Testis (tissue), 3 donors: ENCODE results near the gene BBS2. TPM values are rescaled to one million over a fixed set of nuclear protein-coding genes. Genes with fewer than 3 reads are reported as not detected.

ENCODE experiments used
- DNase-seq: peaks from one replicate; pipeline ENCODE4 v3.0.0-alpha.2; 2019
- H3K27ac ChIP-seq, 2 donors: fragments of 200-600 bp; sonication (generic); one replicate each; pipeline ENCODE4 v1.5.1; 2019
- H3K27me3 ChIP-seq: fragments of 200-600 bp; sonication (generic); one replicate; pipeline ENCODE4 v1.5.1; 2019
- H3K36me3 ChIP-seq: fragments of 200-600 bp; sonication (generic); one replicate; pipeline ENCODE4 v1.5.1; 2017; ENCODE audit warnings: low read depth; ENCODE audit errors: missing control alignments
- H3K4me1 ChIP-seq: fragments of 200-600 bp; sonication (generic); one replicate; pipeline ENCODE4 v1.5.1; 2019
- H3K4me3 ChIP-seq, 2 donors: fragments of 200-600 bp; sonication (generic); one replicate each; pipeline ENCODE4 v1.5.1; 2017 to 2019
- H3K9me3 ChIP-seq: fragments of 200-600 bp; sonication (generic); one replicate; pipeline ENCODE4 v1.5.1; 2017
- POLR2A ChIP-seq: fragments of 450-650 bp; IDR thresholded peaks from one replicate; pipeline ENCODE4 v1.6.1; 2017; ENCODE audit warnings: antibody characterized with exemption, mild to moderate bottlenecking, moderate library complexity
- WGBS, 2 donors: methylation state at CpG; one replicate each; pipeline ENCODE4 v1.1.5; 2018; 5-methylcytosine and 5-hydroxymethylcytosine counted together
- intact Hi-C: fragments of 100-400 bp; cut with DNase I; formaldehyde crosslinking; loops from one replicate; pipeline ENCODE4 v1.15.1; 2023; ENCODE audit warnings: low total_unique reads
- polyA plus RNA-seq: library from polyadenylated mRNA; stranded (reverse); fragments of 350-450 nt; fragmentation: Illumina TruSeq; extraction: RNeasy Lipid Tissue Mini Kit (QIAGEN cat#74804); gene quantifications from one replicate; pipeline ENCODE4 v1.2.3, GENCODE V29; 2014; ENCODE audit warnings: low read depth, low replicate concordance; ENCODE audit not compliant: insufficient read depth
- total RNA-seq, 2 donors: library from RNA; depleted of rRNA; stranded (reverse); fragments of >200 nt; gene quantifications; one replicate each; pipeline ENCODE4 v1.2.3, GENCODE V29; 2016
- TF ChIP-seq, protein P1 (sequence below), 3 experiments: fragments of 450-650 bp in 2 of 3; fragments of 200-600 bp in 1 of 3; sonication (generic) in 1 of 3; IDR thresholded peaks; one replicate each; pipeline ENCODE4 v1.5.1; 2016 to 2019; ENCODE audit warnings: antibody characterized with exemption in 3 of 3, mild to moderate bottlenecking in 2 of 3, moderate library complexity in 1 of 3

BBS2 gene
- total and polyA plus RNA-seq, 3 donors from 2014 or later: 70.3 to 83.6 (median 79.8) TPM

DNA sequence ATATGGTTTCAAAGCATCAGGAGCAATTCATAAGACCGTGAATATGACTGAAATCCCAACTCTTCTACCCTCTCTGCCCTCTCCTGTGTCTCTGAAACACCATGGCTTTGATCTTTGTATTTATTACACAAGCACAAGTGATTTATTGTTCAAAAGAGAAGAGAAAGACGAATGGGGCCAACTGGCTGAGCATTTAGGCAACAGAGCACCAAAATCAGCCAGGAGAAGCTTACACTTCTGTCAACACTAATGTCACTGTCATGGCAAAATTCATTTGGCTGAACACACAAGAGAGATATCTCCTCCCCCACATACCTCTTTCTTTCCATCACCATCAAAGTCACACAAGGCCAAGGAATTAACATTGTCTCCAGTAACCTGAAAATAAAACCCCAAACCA, 9.3 kb downstream of the BBS2 start:
- Histone ChIP-seq H3K9me3 (no peaks in the 10 kb centered on the region), H3K27me3 (no peaks in the 10 kb centered on the region), H3K4me3 (no peak overlapping the region), H3K4me1 (no peaks in the 10 kb centered on the region), H3K27ac (no peak overlapping the region), H3K36me3 (no peaks in the 10 kb centered on the region)
- WGBS, 2 donors: 83 to 90% methylated on average over 2 of the region's 2 CpGs
- DNase-seq: no peak
- no peak for TF ChIP-seq POLR2A
- TF ChIP-seq, protein P1, sequence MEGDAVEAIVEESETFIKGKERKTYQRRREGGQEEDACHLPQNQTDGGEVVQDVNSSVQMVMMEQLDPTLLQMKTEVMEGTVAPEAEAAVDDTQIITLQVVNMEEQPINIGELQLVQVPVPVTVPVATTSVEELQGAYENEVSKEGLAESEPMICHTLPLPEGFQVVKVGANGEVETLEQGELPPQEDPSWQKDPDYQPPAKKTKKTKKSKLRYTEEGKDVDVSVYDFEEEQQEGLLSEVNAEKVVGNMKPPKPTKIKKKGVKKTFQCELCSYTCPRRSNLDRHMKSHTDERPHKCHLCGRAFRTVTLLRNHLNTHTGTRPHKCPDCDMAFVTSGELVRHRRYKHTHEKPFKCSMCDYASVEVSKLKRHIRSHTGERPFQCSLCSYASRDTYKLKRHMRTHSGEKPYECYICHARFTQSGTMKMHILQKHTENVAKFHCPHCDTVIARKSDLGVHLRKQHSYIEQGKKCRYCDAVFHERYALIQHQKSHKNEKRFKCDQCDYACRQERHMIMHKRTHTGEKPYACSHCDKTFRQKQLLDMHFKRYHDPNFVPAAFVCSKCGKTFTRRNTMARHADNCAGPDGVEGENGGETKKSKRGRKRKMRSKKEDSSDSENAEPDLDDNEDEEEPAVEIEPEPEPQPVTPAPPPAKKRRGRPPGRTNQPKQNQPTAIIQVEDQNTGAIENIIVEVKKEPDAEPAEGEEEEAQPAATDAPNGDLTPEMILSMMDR (IDR thresholded peaks at IDR 0.05): no peak
- intact Hi-C loops: no loop called here

DNA sequence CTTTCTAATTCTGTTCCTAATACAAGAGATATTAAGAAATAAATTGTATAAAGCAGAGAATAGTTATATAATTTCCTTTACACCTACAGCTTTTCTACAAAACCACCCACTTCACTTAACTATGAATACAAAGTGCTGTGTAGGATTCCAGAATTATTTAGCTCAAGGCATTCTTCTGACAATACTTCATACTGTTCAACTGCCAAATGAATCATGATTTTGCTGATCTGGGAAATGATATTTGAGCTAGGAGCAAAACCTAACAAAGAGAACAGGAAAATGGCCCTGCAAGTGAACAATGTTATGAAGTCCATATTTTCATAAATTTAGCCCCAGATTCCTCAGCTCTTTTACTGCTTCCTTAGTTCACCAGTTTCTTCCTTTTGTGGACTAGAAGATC, 12.9 kb downstream of the BBS2 start:
- H3K36me3 ChIP-seq: no peaks in the 10 kb centered on the region
- DNase-seq: no peak
- no peak overlapping the region for H3K4me3 ChIP-seq
- no peaks in the 10 kb centered on the region for H3K9me3 ChIP-seq
- TF ChIP-seq POLR2A: no peak
- TF ChIP-seq, protein P1 (IDR thresholded peaks at IDR 0.05): no peak
- no peak overlapping the region for H3K27ac ChIP-seq
- intact Hi-C loops: no loop called here
- no peaks in the 10 kb centered on the region for H3K4me1 ChIP-seq
- no peaks in the 10 kb centered on the region for H3K27me3 ChIP-seq

DNA sequence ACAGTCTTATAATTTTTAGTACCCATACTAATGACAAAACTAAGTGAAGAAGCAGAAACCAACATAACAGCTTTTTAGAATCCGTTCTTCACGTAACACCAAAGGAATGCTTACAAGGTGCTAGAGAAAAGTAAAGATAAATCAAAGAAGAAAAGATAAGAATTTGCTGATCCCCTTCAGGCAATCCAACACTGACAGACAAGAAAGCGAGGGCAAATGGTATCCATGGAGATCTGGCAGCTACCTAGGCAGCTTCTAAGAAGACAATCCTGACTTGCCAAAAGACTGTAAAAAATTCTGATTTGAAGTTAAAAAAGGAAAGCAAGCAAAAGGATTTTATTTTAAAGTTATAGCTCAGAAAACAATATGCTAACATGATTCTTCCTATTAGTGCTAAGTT, 14.6 kb downstream of the BBS2 start:
- no peak for DNase-seq
- Histone ChIP-seq H3K27me3 (no peaks in the 10 kb centered on the region), H3K4me3 (no peak overlapping the region), H3K4me1 (no peaks in the 10 kb centered on the region), H3K9me3 (no peaks in the 10 kb centered on the region), H3K36me3 (no peaks in the 10 kb centered on the region), H3K27ac (no peak overlapping the region)
- intact Hi-C loops: no loop called here
- 94 to 96% methylated on average over 3 of the region's 3 CpGs for WGBS, 2 donors
- no peak for TF ChIP-seq POLR2A
- TF ChIP-seq, protein P1 (IDR thresholded peaks at IDR 0.05): no peak

DNA sequence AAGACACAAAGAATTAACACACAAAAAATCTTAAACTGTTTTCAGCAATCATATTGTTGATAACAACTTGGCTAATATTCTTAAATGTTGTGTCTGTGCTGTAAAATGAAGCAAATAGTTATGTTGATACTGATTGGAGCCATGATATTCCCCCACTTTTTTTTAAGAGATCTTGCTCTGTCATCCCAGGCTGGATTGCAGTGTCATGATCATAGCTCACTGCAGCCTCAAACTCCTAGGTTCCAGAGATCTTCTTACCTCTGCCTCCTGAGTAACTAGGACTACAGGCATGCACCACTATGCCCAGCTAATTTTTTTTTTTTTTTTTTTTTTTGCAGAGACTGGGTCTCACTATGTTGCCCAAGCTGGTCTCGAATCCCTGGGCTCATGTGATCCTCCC, 26.0 kb downstream of the BBS2 start:
- no peaks in the 10 kb centered on the region for H3K9me3 ChIP-seq
- no peaks in the 10 kb centered on the region for H3K4me1 ChIP-seq
- WGBS, 2 donors: 94 to 100% methylated on average over 1 of the region's 1 CpG
- H3K27ac ChIP-seq: no peak overlapping the region
- no peak for DNase-seq
- intact Hi-C loops: no loop called here
- no peak overlapping the region for H3K4me3 ChIP-seq
- no peaks in the 10 kb centered on the region for H3K27me3 ChIP-seq
- H3K36me3 ChIP-seq: no peaks in the 10 kb centered on the region
- TF ChIP-seq POLR2A: no peak
- TF ChIP-seq, protein P1 (IDR thresholded peaks at IDR 0.05): no peak

DNA sequence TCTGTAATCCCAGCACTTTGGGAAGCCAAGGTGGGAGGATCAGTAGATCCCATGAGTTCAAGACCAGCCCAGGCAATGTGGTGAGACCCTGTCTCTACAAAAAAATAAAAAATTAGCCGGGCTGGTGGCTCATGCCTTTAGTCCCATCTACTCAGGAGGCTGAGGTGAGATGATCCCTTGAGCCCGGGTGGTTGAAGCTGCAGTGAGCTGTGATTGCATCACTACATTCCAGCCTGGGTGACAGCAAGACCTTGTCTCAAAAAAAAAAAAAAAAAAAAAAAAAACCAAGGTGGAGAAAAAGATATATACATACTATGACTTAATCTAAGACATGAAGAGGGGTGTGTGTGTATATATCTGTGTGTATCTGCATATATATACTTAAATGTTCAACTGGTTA, 26.7 kb downstream of the BBS2 start:
- Histone ChIP-seq H3K27ac (no peak overlapping the region), H3K4me3 (no peak overlapping the region), H3K4me1 (no peaks in the 10 kb centered on the region), H3K36me3 (no peaks in the 10 kb centered on the region), H3K9me3 (no peaks in the 10 kb centered on the region), H3K27me3 (no peaks in the 10 kb centered on the region)
- no peak for DNase-seq
- 85 to 86% methylated on average over 2 of the region's 2 CpGs for WGBS, 2 donors
- intact Hi-C loops: no loop called here
- no peak for TF ChIP-seq POLR2A
- TF ChIP-seq, protein P1 (IDR thresholded peaks at IDR 0.05): no peak
